HepG2 (cell line): ENCODE measurements around the gene IL10RA. TPM values are rescaled to one million over a fixed set of nuclear protein-coding genes. Genes with fewer than 3 reads are reported as not detected.

Experiments used
- BRD4 ChIP-seq: sonication (generic); formaldehyde crosslinking; IDR thresholded peaks from 2 replicates; pipeline ENCODE4 v1.4.0; 2020; ENCODE audit warnings: missing genetic modification reagents
- CREB1 ChIP-seq, 2 experiments: fragments of 450-650 bp in 1 of 2; IDR thresholded peaks; 2 replicates each; pipeline ENCODE4 v1.6.1; 2016 to 2017; ENCODE audit warnings: control low read depth in 1 of 2, mild to moderate bottlenecking in 1 of 2, missing compliant biosample characterization in 1 of 2, missing genetic modification characterization in 1 of 2
- EED ChIP-seq: sonication (generic); formaldehyde crosslinking; IDR thresholded peaks from 2 replicates; pipeline ENCODE4 v1.5.0; 2020; ENCODE audit warnings: mild to moderate bottlenecking, missing genetic modification reagents
- GLI4 ChIP-seq: sonication (generic); formaldehyde crosslinking; IDR thresholded peaks from 2 replicates; pipeline ENCODE4 v1.5.1; 2020; ENCODE audit warnings: missing genetic modification reagents, mild to moderate bottlenecking, moderate library complexity, borderline replicate concordance
- GTF2F1 ChIP-seq: fragments of 150-350 bp; IDR thresholded peaks from 2 replicates; pipeline ENCODE4 v1.6.1; 2014; ENCODE audit warnings: low read length
- HMG20A ChIP-seq: IDR thresholded peaks from 2 replicates; pipeline ENCODE4 v1.6.1; 2016; ENCODE audit warnings: borderline replicate concordance
- ISL2 ChIP-seq: sonication (generic); formaldehyde crosslinking; IDR thresholded peaks from 2 replicates; pipeline ENCODE4 v1.5.0; 2020; ENCODE audit warnings: missing genetic modification reagents
- NFKB2 ChIP-seq: sonication (generic); formaldehyde crosslinking; IDR thresholded peaks from 2 replicates; pipeline ENCODE4 v1.4.0; 2020; ENCODE audit warnings: missing genetic modification reagents, borderline replicate concordance
- NFYC ChIP-seq: IDR thresholded peaks from 2 replicates; pipeline ENCODE4 v1.6.1; 2016; ENCODE audit warnings: missing genetic modification reagents, missing compliant biosample characterization
- REPIN1 ChIP-seq: sonication (generic); formaldehyde crosslinking; IDR thresholded peaks from 2 replicates; pipeline ENCODE4 v1.8.0; 2022; ENCODE audit warnings: missing genetic modification reagents, low read depth, mild to moderate bottlenecking, borderline replicate concordance
- RFXANK ChIP-seq: IDR thresholded peaks from 2 replicates; pipeline ENCODE4 v1.6.1; 2016
- TOPORS ChIP-seq: sonication (generic); formaldehyde crosslinking; IDR thresholded peaks from 2 replicates; pipeline ENCODE4 v1.8.0; 2023; ENCODE audit warnings: mild to moderate bottlenecking, missing genetic modification reagents
- ZBTB3 ChIP-seq: sonication (generic); formaldehyde crosslinking; IDR thresholded peaks from 2 replicates; pipeline ENCODE4 v1.4.0; 2020; ENCODE audit warnings: low read depth, mild to moderate bottlenecking, moderate library complexity, missing genetic modification reagents, borderline replicate concordance
- ZFX ChIP-seq: sonication (generic); formaldehyde crosslinking; IDR thresholded peaks from 2 replicates; pipeline ENCODE4 v1.4.0; 2020; ENCODE audit warnings: mild to moderate bottlenecking, low read depth, missing genetic modification reagents, moderate library complexity
- ZFY ChIP-seq: sonication (generic); formaldehyde crosslinking; IDR thresholded peaks from 2 replicates; pipeline ENCODE4 v1.4.0; 2020; ENCODE audit warnings: missing genetic modification reagents
- ZNF121 ChIP-seq: sonication (generic); formaldehyde crosslinking; IDR thresholded peaks from 2 replicates; pipeline ENCODE4 v1.5.0; 2020; ENCODE audit warnings: mild to moderate bottlenecking, missing genetic modification reagents
- ZNF337 ChIP-seq: sonication (generic); formaldehyde crosslinking; IDR thresholded peaks from 2 replicates; pipeline ENCODE4 v1.5.1; 2020; ENCODE audit warnings: missing genetic modification reagents, low read depth, mild to moderate bottlenecking, borderline replicate concordance
- ZNF547 ChIP-seq: sonication (generic); formaldehyde crosslinking; IDR thresholded peaks from 2 replicates; pipeline ENCODE4 v1.5.1; 2020; ENCODE audit warnings: mild to moderate bottlenecking, missing genetic modification reagents
- ZNF572 ChIP-seq: sonication (generic); formaldehyde crosslinking; IDR thresholded peaks from 2 replicates; pipeline ENCODE4 v1.5.1; 2020; ENCODE audit warnings: mild to moderate bottlenecking, missing genetic modification reagents
- ZNF616 ChIP-seq: sonication (generic); formaldehyde crosslinking; IDR thresholded peaks from 2 replicates; pipeline ENCODE4 v1.5.0; 2020; ENCODE audit warnings: low read depth, mild to moderate bottlenecking, missing genetic modification reagents
- ZNF75D ChIP-seq: sonication (generic); formaldehyde crosslinking; IDR thresholded peaks from 2 replicates; pipeline ENCODE4 v1.8.1; 2023; ENCODE audit warnings: missing genetic modification reagents, mild to moderate bottlenecking, borderline replicate concordance
- ZNF772 ChIP-seq: sonication (generic); formaldehyde crosslinking; IDR thresholded peaks from 2 replicates; pipeline ENCODE4 v1.5.0; 2020; ENCODE audit warnings: mild to moderate bottlenecking, missing genetic modification reagents
- ZNF776 ChIP-seq: sonication (generic); formaldehyde crosslinking; IDR thresholded peaks from 2 replicates; pipeline ENCODE4 v1.4.0; 2020; ENCODE audit warnings: mild to moderate bottlenecking, missing genetic modification reagents
- polyA plus RNA-seq, 8 experiments: library from polyadenylated mRNA; depleted of rRNA in 3 of 8; stranded (reverse) in 7 of 8; unstranded in 1 of 8; fragments of >200 nt; fragmentation: Illumina TruSeq in 4 of 8; extraction: Trizol in 4 of 8; gene quantifications; 2 replicates each; pipeline versions ENCODE4 v1.2.1 to v1.2.3, GENCODE V29; 2011 to 2016; ENCODE audit warnings: low read depth in 4 of 8, missing spikeins in 1 of 8, mixed read lengths in 1 of 8; ENCODE audit not compliant: insufficient read depth in 1 of 8
- total RNA-seq, 5 experiments: library from RNA; depleted of rRNA; stranded (reverse); fragments of >200 nt; fragmentation: Illumina TruSeq; extraction: Trizol; gene quantifications; 2 replicates each; pipeline ENCODE4 v1.2.3, GENCODE V29; 2016; ENCODE audit warnings: low read depth in 1 of 5
- TF ChIP-seq, protein P1 (sequence below): IDR thresholded peaks from 2 replicates; pipeline ENCODE4 v1.6.1; 2016; ENCODE audit warnings: mild to moderate bottlenecking, missing biosample characterization, missing genetic modification reagents
- TF ChIP-seq, protein P2 (sequence below): sonication (generic); formaldehyde crosslinking; IDR thresholded peaks from 2 replicates; pipeline ENCODE4 v1.5.1; 2020; ENCODE audit warnings: mild to moderate bottlenecking, missing genetic modification reagents, moderate library complexity

IL10RA gene
- total and polyA plus RNA-seq, 2 of the 13 experiments (the other 11 are each of a cell fraction or from before 2014, with no cell fraction given): not detected

GRCh38 chr11:117985953-117986887 lies at the start of gene IL10RA (continued):
- TF ChIP-seq ZBTB3 (CRISPR knock-in tag) (no peak), REPIN1 (CRISPR knock-in tag) (no peak), ZNF337 (CRISPR knock-in tag) (no peak), ZNF572 (CRISPR knock-in tag) (no peak), NFKB2 (peak; percentile 42; the same call in 1 of the 2 replicates), ISL2 (0 out of 2 replicates have a peak, but pooled peaks have one; percentile 16), HMG20A (no peak), ZNF616 (CRISPR knock-in tag) (0 out of 2 replicates have a peak, but pooled peaks have one; percentile 32), ZNF75D (CRISPR knock-in tag) (no peak), ZNF772 (no peak), BRD4 (0 out of 2 replicates have a peak, but pooled peaks have one; percentile 36), ZFY (peak; percentile 36; the same call in 1 of the 2 replicates), GLI4 (CRISPR knock-in tag) (no peak), TOPORS (CRISPR knock-in tag) (no peak), ZNF776 (CRISPR knock-in tag) (peak; percentile 52; the same call in 1 of the 2 replicates), ZNF547 (CRISPR knock-in tag) (0 out of 2 replicates have a peak, but pooled peaks have one; percentile 44), ZFX (peak; percentile 22; the same call in 1 of the 2 replicates), RFXANK (CRISPR knock-in tag) (no peak), NFYC (CRISPR knock-in tag) (peak; percentile 29; the same call in 1 of the 2 replicates), ZNF121 (CRISPR knock-in tag) (no peak), CREB1 (IDR thresholded peaks at IDR 0.05) (peak; percentile 31; the same call in 1 of the 2 replicates), CREB1 (CRISPR knock-in tag; IDR thresholded peaks at IDR 0.05) (no peak), EED (CRISPR knock-in tag) (0 out of 2 replicates have a peak, but pooled peaks have one; percentile 32), GTF2F1 (no peak)
- TF ChIP-seq, protein P1, sequence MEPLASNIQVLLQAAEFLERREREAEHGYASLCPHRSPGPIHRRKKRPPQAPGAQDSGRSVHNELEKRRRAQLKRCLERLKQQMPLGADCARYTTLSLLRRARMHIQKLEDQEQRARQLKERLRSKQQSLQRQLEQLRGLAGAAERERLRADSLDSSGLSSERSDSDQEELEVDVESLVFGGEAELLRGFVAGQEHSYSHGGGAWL (CRISPR knock-in tag): 0 out of 2 replicates have a peak, but pooled peaks have one; percentile 39
- TF ChIP-seq, protein P2, sequence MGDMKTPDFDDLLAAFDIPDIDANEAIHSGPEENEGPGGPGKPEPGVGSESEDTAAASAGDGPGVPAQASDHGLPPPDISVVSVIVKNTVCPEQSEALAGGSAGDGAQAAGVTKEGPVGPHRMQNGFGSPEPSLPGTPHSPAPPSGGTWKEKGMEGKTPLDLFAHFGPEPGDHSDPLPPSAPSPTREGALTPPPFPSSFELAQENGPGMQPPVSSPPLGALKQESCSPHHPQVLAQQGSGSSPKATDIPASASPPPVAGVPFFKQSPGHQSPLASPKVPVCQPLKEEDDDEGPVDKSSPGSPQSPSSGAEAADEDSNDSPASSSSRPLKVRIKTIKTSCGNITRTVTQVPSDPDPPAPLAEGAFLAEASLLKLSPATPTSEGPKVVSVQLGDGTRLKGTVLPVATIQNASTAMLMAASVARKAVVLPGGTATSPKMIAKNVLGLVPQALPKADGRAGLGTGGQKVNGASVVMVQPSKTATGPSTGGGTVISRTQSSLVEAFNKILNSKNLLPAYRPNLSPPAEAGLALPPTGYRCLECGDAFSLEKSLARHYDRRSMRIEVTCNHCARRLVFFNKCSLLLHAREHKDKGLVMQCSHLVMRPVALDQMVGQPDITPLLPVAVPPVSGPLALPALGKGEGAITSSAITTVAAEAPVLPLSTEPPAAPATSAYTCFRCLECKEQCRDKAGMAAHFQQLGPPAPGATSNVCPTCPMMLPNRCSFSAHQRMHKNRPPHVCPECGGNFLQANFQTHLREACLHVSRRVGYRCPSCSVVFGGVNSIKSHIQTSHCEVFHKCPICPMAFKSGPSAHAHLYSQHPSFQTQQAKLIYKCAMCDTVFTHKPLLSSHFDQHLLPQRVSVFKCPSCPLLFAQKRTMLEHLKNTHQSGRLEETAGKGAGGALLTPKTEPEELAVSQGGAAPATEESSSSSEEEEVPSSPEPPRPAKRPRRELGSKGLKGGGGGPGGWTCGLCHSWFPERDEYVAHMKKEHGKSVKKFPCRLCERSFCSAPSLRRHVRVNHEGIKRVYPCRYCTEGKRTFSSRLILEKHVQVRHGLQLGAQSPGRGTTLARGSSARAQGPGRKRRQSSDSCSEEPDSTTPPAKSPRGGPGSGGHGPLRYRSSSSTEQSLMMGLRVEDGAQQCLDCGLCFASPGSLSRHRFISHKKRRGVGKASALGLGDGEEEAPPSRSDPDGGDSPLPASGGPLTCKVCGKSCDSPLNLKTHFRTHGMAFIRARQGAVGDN (CRISPR knock-in tag): peak; percentile 70
